Measurements from ENCODE around the gene CELF4. TPM values are rescaled to one million over a fixed set of nuclear protein-coding genes. Genes with fewer than 3 reads are reported as not detected.

CELF4 gene
- polyA plus RNA-seq, 1 experiment = not detected

- H3K36me3 ChIP-seq (ENCODE audit: control insufficient read depth, insufficient read depth, low read length) = no peaks in the 10 kb centered on the region
- H3K27me3 ChIP-seq (ENCODE audit: control insufficient read depth, insufficient read depth, low read length) = peaks cover 3% of the 10 kb centered on the region; the same call in 1 of the 2 replicates
- no peak overlapping the region for H3K4me3 ChIP-seq (ENCODE audit: low read depth, low read length)
- ChIA-PET CTCF (no interaction called here), POLR2A (no interaction called here)
- TF ChIP-seq, protein P1, sequence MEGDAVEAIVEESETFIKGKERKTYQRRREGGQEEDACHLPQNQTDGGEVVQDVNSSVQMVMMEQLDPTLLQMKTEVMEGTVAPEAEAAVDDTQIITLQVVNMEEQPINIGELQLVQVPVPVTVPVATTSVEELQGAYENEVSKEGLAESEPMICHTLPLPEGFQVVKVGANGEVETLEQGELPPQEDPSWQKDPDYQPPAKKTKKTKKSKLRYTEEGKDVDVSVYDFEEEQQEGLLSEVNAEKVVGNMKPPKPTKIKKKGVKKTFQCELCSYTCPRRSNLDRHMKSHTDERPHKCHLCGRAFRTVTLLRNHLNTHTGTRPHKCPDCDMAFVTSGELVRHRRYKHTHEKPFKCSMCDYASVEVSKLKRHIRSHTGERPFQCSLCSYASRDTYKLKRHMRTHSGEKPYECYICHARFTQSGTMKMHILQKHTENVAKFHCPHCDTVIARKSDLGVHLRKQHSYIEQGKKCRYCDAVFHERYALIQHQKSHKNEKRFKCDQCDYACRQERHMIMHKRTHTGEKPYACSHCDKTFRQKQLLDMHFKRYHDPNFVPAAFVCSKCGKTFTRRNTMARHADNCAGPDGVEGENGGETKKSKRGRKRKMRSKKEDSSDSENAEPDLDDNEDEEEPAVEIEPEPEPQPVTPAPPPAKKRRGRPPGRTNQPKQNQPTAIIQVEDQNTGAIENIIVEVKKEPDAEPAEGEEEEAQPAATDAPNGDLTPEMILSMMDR (IDR thresholded peaks at IDR 0.05; ENCODE audit: insufficient read depth, low read depth, low read length) = no peak
- no peak for DNase-seq (ENCODE audit: low read depth)
Observed at GRCh38 chr18:37297106-37297505, 268.5 kb downstream of the CELF4 start.

GRCh38 chr18:37294951-37295350 lies 270.6 kb downstream of the CELF4 start:
- Histone ChIP-seq H3K4me3 (ENCODE audit: low read depth, low read length) (no peak overlapping the region), H3K36me3 (ENCODE audit: control insufficient read depth, insufficient read depth, low read length) (no peaks in the 10 kb centered on the region), H3K27me3 (ENCODE audit: control insufficient read depth, insufficient read depth, low read length) (peaks cover 3% of the 10 kb centered on the region; the same call in 1 of the 2 replicates)
- no peak for DNase-seq (ENCODE audit: low read depth)
- TF ChIP-seq, protein P1 (IDR thresholded peaks at IDR 0.05; ENCODE audit: insufficient read depth, low read depth, low read length) = peak; percentile 37
- CTCF ChIA-PET = interaction anchor here (0.8 to 1.2 kb wide), 2 partner anchors 18 to 1037 kb away, joined by 3 read pairs; no protein-coding TSS in a partner anchor
- POLR2A ChIA-PET = no interaction called here

DNA sequence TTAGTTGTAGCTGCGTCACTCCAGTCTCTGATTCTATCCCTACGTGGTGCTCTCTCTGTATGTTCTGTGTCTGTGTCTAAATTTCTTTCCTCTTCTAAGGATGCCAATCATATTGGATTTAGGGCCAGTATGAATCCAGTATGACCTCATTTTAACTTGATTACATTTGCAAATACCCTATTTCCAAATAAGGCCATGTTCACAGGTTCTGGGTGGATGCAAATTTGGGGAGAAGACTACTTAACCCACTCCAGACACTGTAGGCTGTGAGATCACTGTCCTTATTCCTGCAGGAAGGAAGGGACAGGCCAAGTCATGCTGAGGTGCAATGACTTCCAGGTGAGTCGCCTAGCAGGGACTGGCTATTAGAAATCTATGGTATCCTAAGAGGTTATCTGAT lies 272.2 kb downstream of the CELF4 start:
- DNase-seq (ENCODE audit: low read depth) = no peak
- H3K4me3 ChIP-seq (ENCODE audit: low read depth, low read length) = no peak overlapping the region
- ChIA-PET POLR2A (no interaction called here), CTCF (interaction anchor here (1.2 kb wide), 1 partner anchor 50 kb away, joined by 5 read pairs; no protein-coding TSS in a partner anchor)
- no peaks in the 10 kb centered on the region for H3K36me3 ChIP-seq (ENCODE audit: control insufficient read depth, insufficient read depth, low read length)
- TF ChIP-seq, protein P1 (IDR thresholded peaks at IDR 0.05; ENCODE audit: insufficient read depth, low read depth, low read length) = no peak
- H3K27me3 ChIP-seq (ENCODE audit: control insufficient read depth, insufficient read depth, low read length) = peaks cover 3% of the 10 kb centered on the region; the same call in 1 of the 2 replicates

DNA sequence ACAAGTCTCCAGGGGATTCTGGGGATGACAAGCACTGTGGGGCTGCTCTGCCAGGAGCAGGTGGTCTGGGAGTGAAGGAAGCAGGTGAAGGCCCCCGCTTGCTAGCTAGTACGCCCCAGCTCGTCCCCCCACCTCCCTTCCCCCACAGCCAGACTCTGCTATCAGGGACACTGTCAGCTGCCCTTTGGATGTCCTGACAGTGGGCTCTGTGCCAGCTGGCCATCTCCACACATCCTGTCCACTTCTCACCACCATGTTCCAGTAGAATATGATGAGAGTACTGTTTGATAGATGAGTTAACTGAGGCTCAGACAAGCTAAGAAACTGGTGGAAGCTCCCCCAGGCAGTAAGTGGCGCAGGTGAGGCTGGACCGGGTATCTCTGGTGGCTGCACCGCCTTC lies 276.2 kb downstream of the CELF4 start:
- TF ChIP-seq, protein P1 (IDR thresholded peaks at IDR 0.05; ENCODE audit: insufficient read depth, low read depth, low read length) = no peak

DNA sequence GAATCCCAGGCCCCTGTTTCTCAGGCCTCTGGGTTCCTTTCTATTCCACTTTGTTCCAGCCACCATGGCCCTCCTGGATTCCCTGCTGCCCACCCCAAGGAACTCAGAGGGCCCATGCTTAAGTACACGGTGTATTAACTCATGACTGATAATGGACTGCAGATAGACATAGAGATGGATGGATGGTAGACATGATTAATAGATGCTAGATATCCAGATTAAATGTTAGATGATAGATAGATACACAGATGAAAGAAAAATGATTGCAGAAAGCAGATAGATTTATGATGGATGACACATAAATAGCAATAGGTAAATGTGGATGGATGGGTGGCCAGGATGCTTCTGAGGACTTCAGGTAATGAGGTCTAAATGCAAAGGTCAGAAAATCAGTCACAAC lies 278.0 kb downstream of the CELF4 start:
- ChIA-PET CTCF (no interaction called here), POLR2A (no interaction called here)
- H3K27me3 ChIP-seq (ENCODE audit: control insufficient read depth, insufficient read depth, low read length) = peaks cover 1% of the 10 kb centered on the region; the same call in 1 of the 2 replicates
- no peaks in the 10 kb centered on the region for H3K36me3 ChIP-seq (ENCODE audit: control insufficient read depth, insufficient read depth, low read length)
- TF ChIP-seq, protein P1 (IDR thresholded peaks at IDR 0.05; ENCODE audit: insufficient read depth, low read depth, low read length) = no peak
- no peak overlapping the region for H3K4me3 ChIP-seq (ENCODE audit: low read depth, low read length)
- DNase-seq (ENCODE audit: low read depth) = no peak

More for the DNA sequence above, 276.2 kb downstream of the CELF4 start:
- no peak for DNase-seq (ENCODE audit: low read depth)
- peaks cover 1% of the 10 kb centered on the region; the same call in 1 of the 2 replicates for H3K27me3 ChIP-seq (ENCODE audit: control insufficient read depth, insufficient read depth, low read length)
- POLR2A ChIA-PET = no interaction called here
- H3K4me3 ChIP-seq (ENCODE audit: low read depth, low read length) = no peak overlapping the region
- CTCF ChIA-PET = no interaction called here
- H3K36me3 ChIP-seq (ENCODE audit: control insufficient read depth, insufficient read depth, low read length) = no peaks in the 10 kb centered on the region
